ENCODE results near the gene LAMA3.

LAMA3 gene

GRCh38 chr18:23945416-23946079, 256.3 kb downstream of the LAMA3 start:
- H4K20me1 ChIP-seq (ENCODE audit: insufficient read depth, low read length, poor library complexity, severe bottlenecking), result no peaks in the 10 kb centered on the region
- H3K36me3 ChIP-seq (ENCODE audit: insufficient read depth, low read length), result no peaks in the 10 kb centered on the region
- H2AFZ ChIP-seq (ENCODE audit: low read length), result no peak overlapping the region
- H3K4me3 ChIP-seq (ENCODE audit: low read length, poor library complexity, severe bottlenecking), result no peak overlapping the region
- no peaks in the 10 kb centered on the region for H3K9me3 ChIP-seq (ENCODE audit: insufficient read depth, low read depth, low read length)
- H3K9me2 ChIP-seq (replicated peaks; ENCODE audit: low read depth, low read length), result no peaks in the 10 kb centered on the region
- H3K79me2 ChIP-seq (ENCODE audit: insufficient read depth, low read length), result no peaks in the 10 kb centered on the region
- H3K4me1 ChIP-seq (ENCODE audit: insufficient read depth, low read length, poor library complexity, severe bottlenecking), result no peaks in the 10 kb centered on the region
- TF ChIP-seq EZH2phosphoT487 (IDR thresholded peaks at IDR 0.05; ENCODE audit: borderline replicate concordance) (no peak), CTCF (conservative IDR thresholded peaks at IDR 0.05; ENCODE audit: low read length) (no peak)
- no peaks in the 10 kb centered on the region for H3K27me3 ChIP-seq (ENCODE audit: insufficient read depth, low read length, poor library complexity, severe bottlenecking)
- no peak overlapping the region for H3K9ac ChIP-seq (ENCODE audit: low read depth, low read length, poor library complexity, severe bottlenecking)
- no peak overlapping the region for H3K4me2 ChIP-seq (ENCODE audit: low read depth, low read length, poor library complexity, severe bottlenecking)
- no peaks in the 10 kb centered on the region for H3F3A ChIP-seq (ENCODE audit: low read depth)

GRCh38 chr18:23949863-23950262, 260.6 kb downstream of the LAMA3 start:
- Histone ChIP-seq H3K4me1 (ENCODE audit: insufficient read depth, low read length, poor library complexity, severe bottlenecking) (no peaks in the 10 kb centered on the region), H3K9me2 (replicated peaks; ENCODE audit: low read depth, low read length) (no peaks in the 10 kb centered on the region), H3K9ac (ENCODE audit: low read depth, low read length, poor library complexity, severe bottlenecking) (no peak overlapping the region), H4K20me1 (ENCODE audit: insufficient read depth, low read length, poor library complexity, severe bottlenecking) (no peaks in the 10 kb centered on the region), H3F3A (ENCODE audit: low read depth) (no peaks in the 10 kb centered on the region), H3K27me3 (ENCODE audit: insufficient read depth, low read length, poor library complexity, severe bottlenecking) (no peaks in the 10 kb centered on the region), H3K36me3 (ENCODE audit: insufficient read depth, low read length) (no peaks in the 10 kb centered on the region), H3K79me2 (ENCODE audit: insufficient read depth, low read length) (no peaks in the 10 kb centered on the region), H3K4me2 (ENCODE audit: low read depth, low read length, poor library complexity, severe bottlenecking) (no peak overlapping the region), H3K9me3 (ENCODE audit: insufficient read depth, low read depth, low read length) (no peaks in the 10 kb centered on the region), H2AFZ (ENCODE audit: low read length) (no peak overlapping the region), H3K4me3 (ENCODE audit: low read length, poor library complexity, severe bottlenecking) (no peak overlapping the region)
- TF ChIP-seq CTCF (conservative IDR thresholded peaks at IDR 0.05; ENCODE audit: low read length), result no peak
- no peak for TF ChIP-seq EZH2phosphoT487 (IDR thresholded peaks at IDR 0.05; ENCODE audit: borderline replicate concordance)

- H3K4me1 ChIP-seq (ENCODE audit: insufficient read depth, low read length, poor library complexity, severe bottlenecking), result no peaks in the 10 kb centered on the region
- TF ChIP-seq CTCF (conservative IDR thresholded peaks at IDR 0.05; ENCODE audit: low read length) (no peak), EZH2phosphoT487 (IDR thresholded peaks at IDR 0.05; ENCODE audit: borderline replicate concordance) (no peak)
- H3K9me3 ChIP-seq (ENCODE audit: insufficient read depth, low read depth, low read length), result no peaks in the 10 kb centered on the region
- no peaks in the 10 kb centered on the region for H4K20me1 ChIP-seq (ENCODE audit: insufficient read depth, low read length, poor library complexity, severe bottlenecking)
- H3K4me2 ChIP-seq (ENCODE audit: low read depth, low read length, poor library complexity, severe bottlenecking), result no peak overlapping the region
- H3K9me2 ChIP-seq (replicated peaks; ENCODE audit: low read depth, low read length), result no peaks in the 10 kb centered on the region
- no peak overlapping the region for H2AFZ ChIP-seq (ENCODE audit: low read length)
- no peak overlapping the region for H3K4me3 ChIP-seq (ENCODE audit: low read length, poor library complexity, severe bottlenecking)
- no peaks in the 10 kb centered on the region for H3K27me3 ChIP-seq (ENCODE audit: insufficient read depth, low read length, poor library complexity, severe bottlenecking)
- no peaks in the 10 kb centered on the region for H3K36me3 ChIP-seq (ENCODE audit: insufficient read depth, low read length)
- H3K79me2 ChIP-seq (ENCODE audit: insufficient read depth, low read length), result no peaks in the 10 kb centered on the region
- no peak overlapping the region for H3K9ac ChIP-seq (ENCODE audit: low read depth, low read length, poor library complexity, severe bottlenecking)
- no peaks in the 10 kb centered on the region for H3F3A ChIP-seq (ENCODE audit: low read depth)
Observed at GRCh38 chr18:23950644-23951043, 261.4 kb downstream of the LAMA3 start.

All from Loucy (cell line).